Adrenal gland (tissue), 12 donors: Measurements from ENCODE around the gene PFDN6. TPM values are rescaled to one million over a fixed set of nuclear protein-coding genes. Genes with fewer than 3 reads are reported as not detected.

Experiments
- DNase-seq, 7 donors: peaks; one replicate each; pipeline ENCODE4 v3.0.0-alpha.2; 2019 to 2020
- H3K27ac ChIP-seq, 5 donors: fragments of 200-600 bp; sonication (generic) in 4 of 5; 1 replicate in 3 of 5; 2 replicates in 2 of 5; pipeline versions ENCODE4 v1.5.1 to v1.8.0; 2016 to 2020; ENCODE audit warnings: mild to moderate bottlenecking in 1 of 5
- H3K27me3 ChIP-seq: fragments of 200-600 bp; 2 replicates; pipeline ENCODE4 v1.8.0; 2021
- H3K36me3 ChIP-seq, 2 donors: fragments of 200-600 bp; replicated peaks in 1 of 2; 1 replicate in 1 of 2; 2 replicates in 1 of 2; pipeline versions ENCODE4 v1.5.1 to v1.8.0; 2018 to 2022
- H3K4me1 ChIP-seq, 2 donors: fragments of 200-600 bp; replicated peaks in 1 of 2; 1 replicate in 1 of 2; 2 replicates in 1 of 2; pipeline versions ENCODE4 v1.5.1 to v1.8.0; 2018 to 2021
- H3K4me3 ChIP-seq, 4 donors: fragments of 200-600 bp; sonication (generic) in 3 of 4; one replicate each; pipeline ENCODE4 v1.5.1; 2016 to 2018
- H3K9me3 ChIP-seq, 3 donors: fragments of 200-600 bp; sonication (generic) in 1 of 3; replicated peaks in 1 of 3; 1 replicate in 2 of 3; 2 replicates in 1 of 3; pipeline versions ENCODE4 v1.5.1 to v1.8.0; 2016 to 2021
- CTCF ChIP-seq, 6 experiments: fragments of 450-650 bp in 4 of 6; fragments of 200-600 bp in 2 of 6; sonication (generic) in 1 of 6; IDR thresholded peaks; 1 replicate in 5 of 6; 2 replicates in 1 of 6; pipeline versions ENCODE4 v1.5.1 to v1.8.0; 2016 to 2021; ENCODE audit warnings: antibody characterized with exemption in 6 of 6, mild to moderate bottlenecking in 2 of 6, moderate library complexity in 1 of 6
- POLR2A ChIP-seq, 2 donors: fragments of 450-650 bp; IDR thresholded peaks; one replicate each; pipeline ENCODE4 v1.6.1; 2017; ENCODE audit warnings: antibody characterized with exemption in 2 of 2, mild to moderate bottlenecking in 2 of 2, moderate library complexity in 1 of 2
- WGBS, 4 donors: extraction: QIAGEN DNeasy Blood & Tissue Kit in 2 of 4; methylation state at CpG; one replicate each; pipeline versions ENCODE4 v1.1.5 to v1.1.7; 2013 to 2017; 5-methylcytosine and 5-hydroxymethylcytosine counted together
- intact Hi-C, 2 donors: fragments of 100-400 bp; cut with DNase I; formaldehyde crosslinking; loops; one replicate each; pipeline versions ENCODE4 v1.14.1 to v1.15.0; 2022 to 2023
- microRNA-seq, 3 donors: library from miRNA; unstranded; fragments of <30 nt; microRNA quantifications; one replicate each; pipeline ENCODE4, GENCODE V29; 2017 to 2020
- polyA plus RNA-seq, 3 donors: library from polyadenylated mRNA; stranded (reverse); fragments of 200-250 nt in 2 of 3; fragments of 350-450 nt in 1 of 3; fragmentation: Illumina TruSeq in 1 of 3; extraction: RNeasy Lipid Tissue Mini Kit (QIAGEN cat#74804) in 1 of 3; gene quantifications; one replicate each; pipeline ENCODE4 v1.2.3, GENCODE V29; 2013 to 2014
- total RNA-seq, 9 donors: library from RNA; depleted of rRNA in 4 of 9; stranded (reverse); fragments of >200 nt in 4 of 9; fragments of 120-200 nt in 1 of 9; fragmentation: NEBNext Ultra II Directional in 1 of 9; extraction: Animal tissue kit (Norgen Biotek cat#: 25700) in 1 of 9; gene quantifications; one replicate each; pipeline versions ENCODE4 v1.1.0 to v1.2.4, GENCODE V29; 2013 to 2023
- donor health status: healthy with polysubstance abuse.
- donor health status: Bipolar disorder and iron deficiency.
- donor health status: DM: yes; HTN: yes; CAD: no.
- donor health status: DM: no; HTN: no; CAD: no.
- donor health status: DM: no; HTN: no; CAD: no.
- donor health status: DM: yes; HTN: yes; CAD: no.

PFDN6 gene
- total and polyA plus RNA-seq, 12 donors: 6.8 to 830 (median 67.6) TPM

DNA sequence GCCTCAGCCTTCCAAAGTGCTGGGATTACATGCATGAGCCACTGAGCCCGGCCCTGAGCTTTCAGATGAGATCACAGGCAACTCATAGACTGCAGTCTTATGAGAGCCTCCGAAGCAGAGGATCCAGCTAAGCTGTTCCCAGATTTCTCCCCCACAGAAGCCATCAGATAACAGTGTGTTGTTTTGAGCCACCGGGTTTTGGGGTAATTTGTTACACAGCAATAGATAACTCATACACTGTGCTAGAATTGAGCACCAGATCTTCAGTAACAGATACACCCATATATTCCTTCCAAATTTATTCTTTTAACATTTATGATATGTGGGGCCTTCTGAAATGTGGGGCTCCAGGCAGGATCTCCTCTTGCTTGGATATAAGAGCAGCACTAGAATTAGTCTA is 47.1 kb downstream of the PFDN6 start:
- intact Hi-C loops: no loop called here
- no peaks in the 10 kb centered on the region for H3K9me3 ChIP-seq
- no peaks in the 10 kb centered on the region for H3K4me1 ChIP-seq
- TF ChIP-seq POLR2A (IDR thresholded peaks at IDR 0.05): no peak
- TF ChIP-seq CTCF (IDR thresholded peaks at IDR 0.05): no peak
- H3K27ac ChIP-seq: no peak overlapping the region
- DNase-seq: no peak
- no peaks in the 10 kb centered on the region for H3K27me3 ChIP-seq
- no peak overlapping the region for H3K4me3 ChIP-seq
- WGBS, 4 donors: 78 to 86% (median 83%) methylated on average over 2 to 3 of the region's 3 CpGs
- no peaks in the 10 kb centered on the region for H3K36me3 ChIP-seq

DNA sequence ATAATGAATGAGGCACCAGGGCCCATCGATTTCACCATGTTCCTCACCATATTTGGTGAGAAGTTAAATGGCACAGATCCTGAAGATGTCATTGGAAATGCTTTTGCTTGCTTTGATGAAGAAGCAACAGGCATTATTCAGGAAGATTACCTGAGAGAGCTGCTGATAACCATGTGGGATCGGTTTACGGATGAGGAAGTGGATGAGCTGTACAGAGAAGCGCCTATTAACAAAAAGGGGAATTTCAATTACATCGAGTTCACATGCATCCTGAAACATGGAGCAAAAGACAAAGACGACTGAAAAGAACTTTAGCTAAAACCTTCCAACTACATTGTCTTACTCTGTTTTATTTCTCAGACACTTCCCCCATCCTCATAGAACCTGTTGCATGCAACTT is 49.8 kb downstream of the PFDN6 start:
- intact Hi-C loops: no loop called here

More for the DNA sequence above, 49.8 kb downstream of the PFDN6 start:
- WGBS, 4 donors: 70 to 83% (median 76%) methylated on average over 6 of the region's 6 CpGs
- Histone ChIP-seq H3K27me3 (no peaks in the 10 kb centered on the region), H3K9me3 (no peaks in the 10 kb centered on the region), H3K27ac (no peak overlapping the region), H3K4me1 (no peaks in the 10 kb centered on the region), H3K36me3 (no peaks in the 10 kb centered on the region), H3K4me3 (no peak overlapping the region)
- DNase-seq: no peak
- TF ChIP-seq CTCF (IDR thresholded peaks at IDR 0.05) (no peak), POLR2A (IDR thresholded peaks at IDR 0.05) (no peak)

Small RNAs within 50 kb of the gene (microRNA-seq; reads per million reads assigned to microRNA genes)
- 0 to 0.89 (median 0.28) reads per million in 3 donors for gene MIR6834
- gene MIR6873: 0 reads per million in 3 donors

Other genes with a start within 250 kb of the PFDN6 start
- gene HLA-DPA1, start 216.0 kb upstream of the PFDN6 start, total RNA-seq: 100 to 1,000 TPM in 6 of 9 donors, 10 to 100 TPM in 3; 19.4 to 625 (median 154) TPM
- 100 to 1,000 TPM in 1 of 3 donors, 10 to 100 TPM in 2; 29.2 to 219 (median 31.0) TPM for gene HLA-DPA1, start 216.0 kb upstream of the PFDN6 start, polyA plus RNA-seq
- 100 to 1,000 TPM in 6 of 9 donors, 10 to 100 TPM in 3; 10.8 to 521 (median 249) TPM for gene HLA-DPB1, start 213.6 kb upstream of the PFDN6 start, total RNA-seq
- 10 to 100 TPM; 39.9 to 56.4 (median 50.8) TPM for gene HLA-DPB1, start 213.6 kb upstream of the PFDN6 start, polyA plus RNA-seq
- gene COL11A2, start 97.1 kb upstream of the PFDN6 start, total RNA-seq: 1 to 10 TPM in 1 of 9 donors, under 1 TPM in 8; 0.11 to 1.9 (median 0.43) TPM
- 1 to 10 TPM in 2 of 3 donors, under 1 TPM in 1; 0.05 to 7.2 (median 1.7) TPM for gene COL11A2, start 97.1 kb upstream of the PFDN6 start, polyA plus RNA-seq
- 10 to 100 TPM; 15.8 to 63.8 (median 28.1) TPM for gene RXRB, start 88.9 kb upstream of the PFDN6 start, total RNA-seq
- 10 to 100 TPM; 24.0 to 75.9 (median 64.2) TPM for gene RXRB, start 88.9 kb upstream of the PFDN6 start, polyA plus RNA-seq
- gene SLC39A7, start 88.7 kb upstream of the PFDN6 start, total RNA-seq: 100 to 1,000 TPM in 7 of 9 donors, 10 to 100 TPM in 2; 91.6 to 239 (median 112) TPM
- gene SLC39A7, start 88.7 kb upstream of the PFDN6 start, polyA plus RNA-seq: 100 to 1,000 TPM in 1 of 3 donors, 10 to 100 TPM in 2; 44.4 to 200 (median 53.3) TPM
- 10 to 100 TPM; 13.4 to 96.3 (median 42.8) TPM for gene HSD17B8, start 84.9 kb upstream of the PFDN6 start, total RNA-seq
- gene HSD17B8, start 84.9 kb upstream of the PFDN6 start, polyA plus RNA-seq: 10 to 100 TPM; 18.9 to 24.7 (median 22.8) TPM
- gene RING1, start 81.1 kb upstream of the PFDN6 start, total RNA-seq: 10 to 100 TPM in 8 of 9 donors, 1 to 10 TPM in 1; 8.5 to 52.2 (median 27.8) TPM
- 100 to 1,000 TPM in 1 of 3 donors, 10 to 100 TPM in 2; 29.9 to 107 (median 84.5) TPM for gene RING1, start 81.1 kb upstream of the PFDN6 start, polyA plus RNA-seq
- gene VPS52, start 17.7 kb upstream of the PFDN6 start, total RNA-seq: 10 to 100 TPM; 21.9 to 87.0 (median 61.9) TPM
- gene VPS52, start 17.7 kb upstream of the PFDN6 start, polyA plus RNA-seq: 100 to 1,000 TPM in 2 of 3 donors, 10 to 100 TPM in 1; 59.9 to 115 (median 106) TPM
- gene RPS18, start 17.5 kb upstream of the PFDN6 start, total RNA-seq: 1,000 to 10,000 TPM; 1,323 to 3,303 (median 2,088) TPM
- 1,000 to 10,000 TPM; 1,797 to 8,448 (median 4,417) TPM for gene RPS18, start 17.5 kb upstream of the PFDN6 start, polyA plus RNA-seq
- gene B3GALT4, start 12.5 kb upstream of the PFDN6 start, total RNA-seq: 10 to 100 TPM in 8 of 9 donors, 1 to 10 TPM in 1; 8.5 to 23.7 (median 16.2) TPM
- gene B3GALT4, start 12.5 kb upstream of the PFDN6 start, polyA plus RNA-seq: 10 to 100 TPM in 2 of 3 donors, 1 to 10 TPM in 1; 2.6 to 11.4 (median 11.0) TPM
- 100 to 1,000 TPM in 1 of 9 donors, 10 to 100 TPM in 8; 44.0 to 117 (median 53.7) TPM for gene WDR46, start 362 bp upstream of the PFDN6 start, total RNA-seq
- gene WDR46, start 362 bp upstream of the PFDN6 start, polyA plus RNA-seq: 100 to 1,000 TPM in 2 of 3 donors, 10 to 100 TPM in 1; 48.7 to 139 (median 104) TPM
- gene RGL2, start 9.3 kb downstream of the PFDN6 start, total RNA-seq: 100 to 1,000 TPM in 1 of 9 donors, 10 to 100 TPM in 8; 39.1 to 177 (median 84.5) TPM
- 100 to 1,000 TPM in 2 of 3 donors, 10 to 100 TPM in 1; 36.4 to 224 (median 147) TPM for gene RGL2, start 9.3 kb downstream of the PFDN6 start, polyA plus RNA-seq
- gene TAPBP, start 24.5 kb downstream of the PFDN6 start, total RNA-seq: 100 to 1,000 TPM in 8 of 9 donors, 10 to 100 TPM in 1; 25.1 to 322 (median 194) TPM
- 100 to 1,000 TPM in 2 of 3 donors, 10 to 100 TPM in 1; 38.7 to 163 (median 107) TPM for gene TAPBP, start 24.5 kb downstream of the PFDN6 start, polyA plus RNA-seq
- gene ZBTB22, start 28.1 kb downstream of the PFDN6 start, total RNA-seq: 10 to 100 TPM; 16.2 to 40.3 (median 24.8) TPM
- gene ZBTB22, start 28.1 kb downstream of the PFDN6 start, polyA plus RNA-seq: 10 to 100 TPM; 13.0 to 17.9 (median 15.4) TPM
- 100 to 1,000 TPM in 1 of 9 donors, 10 to 100 TPM in 8; 27.5 to 106 (median 44.4) TPM for gene DAXX, start 33.4 kb downstream of the PFDN6 start, total RNA-seq
- 10 to 100 TPM; 45.8 to 81.8 (median 49.8) TPM for gene DAXX, start 33.4 kb downstream of the PFDN6 start, polyA plus RNA-seq
- 1 to 10 TPM in 7 of 9 donors, under 1 TPM in 1, not detected in 1; 0.60 to 9.5 (median 1.7) TPM for gene KIFC1, start 102.2 kb downstream of the PFDN6 start, total RNA-seq
- 1 to 10 TPM in 1 of 3 donors, under 1 TPM in 2; 0.74 to 1.4 (median 0.88) TPM for gene KIFC1, start 102.2 kb downstream of the PFDN6 start, polyA plus RNA-seq
- 100 to 1,000 TPM in 1 of 9 donors, 10 to 100 TPM in 8; 40.1 to 102 (median 64.5) TPM for gene PHF1, start 121.4 kb downstream of the PFDN6 start, total RNA-seq
- 100 to 1,000 TPM in 2 of 3 donors, 10 to 100 TPM in 1; 36.6 to 410 (median 298) TPM for gene PHF1, start 121.4 kb downstream of the PFDN6 start, polyA plus RNA-seq
- gene CUTA, start 128.5 kb downstream of the PFDN6 start, total RNA-seq: 100 to 1,000 TPM; 202 to 437 (median 301) TPM
- gene CUTA, start 128.5 kb downstream of the PFDN6 start, polyA plus RNA-seq: 100 to 1,000 TPM; 212 to 370 (median 213) TPM
- gene SYNGAP1, start 130.5 kb downstream of the PFDN6 start, total RNA-seq: 10 to 100 TPM in 4 of 9 donors, 1 to 10 TPM in 5; 2.6 to 23.9 (median 9.2) TPM
- gene SYNGAP1, start 130.5 kb downstream of the PFDN6 start, polyA plus RNA-seq: 10 to 100 TPM in 1 of 3 donors, 1 to 10 TPM in 2; 5.0 to 73.5 (median 8.3) TPM
- gene ZBTB9, start 165.0 kb downstream of the PFDN6 start, total RNA-seq: 10 to 100 TPM in 1 of 9 donors, 1 to 10 TPM in 8; 2.3 to 10.3 (median 7.3) TPM
- 10 to 100 TPM in 1 of 3 donors, 1 to 10 TPM in 2; 3.8 to 11.2 (median 4.2) TPM for gene ZBTB9, start 165.0 kb downstream of the PFDN6 start, polyA plus RNA-seq